Middle frontal gyrus (tissue), 1 donor: Measurements from ENCODE around the gene DHRS13.

ENCODE experiments used
- DNase-seq: peaks from one replicate; pipeline ENCODE4 v3.0.0-alpha.2; 2015; ENCODE audit warnings: low spot score; ENCODE audit errors: extremely low spot score

The DHRS13 gene, protein sequence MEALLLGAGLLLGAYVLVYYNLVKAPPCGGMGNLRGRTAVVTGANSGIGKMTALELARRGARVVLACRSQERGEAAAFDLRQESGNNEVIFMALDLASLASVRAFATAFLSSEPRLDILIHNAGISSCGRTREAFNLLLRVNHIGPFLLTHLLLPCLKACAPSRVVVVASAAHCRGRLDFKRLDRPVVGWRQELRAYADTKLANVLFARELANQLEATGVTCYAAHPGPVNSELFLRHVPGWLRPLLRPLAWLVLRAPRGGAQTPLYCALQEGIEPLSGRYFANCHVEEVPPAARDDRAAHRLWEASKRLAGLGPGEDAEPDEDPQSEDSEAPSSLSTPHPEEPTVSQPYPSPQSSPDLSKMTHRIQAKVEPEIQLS

DNA sequence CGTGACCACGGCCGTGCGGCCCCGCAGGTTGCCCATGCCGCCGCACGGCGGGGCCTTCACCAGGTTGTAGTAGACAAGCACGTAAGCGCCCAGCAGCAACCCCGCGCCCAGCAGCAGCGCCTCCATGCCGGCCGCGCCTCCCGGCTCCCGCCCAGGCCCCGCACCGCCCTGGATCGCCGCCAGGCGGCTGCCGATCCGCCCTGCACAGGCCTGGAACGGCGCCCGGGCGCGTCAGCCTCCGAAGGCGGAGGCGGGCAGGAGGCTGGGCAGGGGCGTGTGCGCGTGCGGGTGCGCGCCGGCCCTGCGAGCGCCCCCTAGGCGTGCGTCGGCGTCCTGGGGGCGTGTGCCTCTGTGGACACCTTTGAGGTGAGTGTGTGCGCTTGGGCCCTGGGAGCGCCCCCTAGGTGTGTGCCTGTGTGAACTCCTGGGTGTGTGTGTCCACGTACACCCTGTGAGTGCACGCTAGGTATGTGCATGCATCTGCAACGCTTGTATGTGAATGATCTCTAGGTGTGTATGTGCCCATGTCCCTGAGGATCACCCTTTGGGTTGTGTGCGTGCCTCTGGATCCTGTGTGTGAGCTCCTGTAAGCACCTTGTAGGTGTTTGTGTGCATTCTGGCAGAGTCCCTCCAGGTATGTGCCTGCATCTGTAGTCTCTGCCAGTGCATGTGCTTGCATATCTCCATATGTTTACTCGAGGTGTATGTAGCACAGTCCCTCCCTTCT lies at the start of gene DHRS13:
TSS of gene DHRS13 (minus strand) at position 261 of the 727 bp plus-strand sequence. CDS start at position 126, 135 bp downstream.
- DNase-seq: peak; percentile 69

DNA sequence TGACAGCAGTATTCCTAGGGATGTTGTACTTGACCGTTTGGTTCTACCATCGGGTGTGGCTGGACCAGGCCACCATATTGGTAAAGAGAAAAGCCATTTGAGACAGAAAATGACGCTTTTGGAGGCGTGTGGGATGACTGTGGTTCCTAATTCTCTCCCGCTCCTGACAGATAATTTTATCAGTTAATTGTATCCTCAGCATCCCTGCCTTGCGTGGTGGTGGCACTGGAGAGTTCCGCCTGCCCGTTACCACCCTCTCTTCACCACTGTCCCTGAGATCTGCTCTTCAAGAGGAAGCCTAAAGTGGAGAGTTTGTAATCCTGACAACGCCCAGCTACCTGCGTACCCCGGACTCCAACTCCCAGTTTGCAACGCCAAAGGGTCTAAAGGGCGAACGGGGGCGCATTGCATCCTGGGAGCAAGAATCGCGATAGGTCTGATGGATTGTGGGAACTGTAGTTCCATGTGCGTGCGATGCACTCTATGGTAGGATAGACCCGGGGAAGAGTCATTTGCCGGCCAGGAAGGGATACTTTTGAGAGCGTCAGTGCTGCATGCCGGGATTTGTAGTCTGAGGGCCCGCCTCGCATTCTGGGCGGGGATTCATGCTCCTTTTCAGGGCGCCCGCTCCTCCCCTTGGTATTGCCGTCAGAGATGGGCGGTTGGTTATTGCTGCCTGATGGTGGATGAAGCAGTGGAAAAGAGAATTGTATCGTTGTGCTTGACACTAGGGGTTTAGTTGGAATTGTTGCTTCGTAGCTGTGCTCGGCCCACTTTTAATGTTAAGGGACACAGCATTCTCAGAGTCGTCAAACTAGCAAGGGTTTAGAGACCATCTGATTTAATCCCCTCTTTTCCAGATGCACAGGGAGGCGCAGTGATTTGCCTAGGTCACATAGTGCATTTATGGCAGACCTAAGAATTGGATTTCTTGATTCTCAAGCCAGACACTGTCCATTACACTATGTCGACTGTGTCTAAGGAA lies 49.4 kb upstream of the DHRS13 start:
- peak; percentile 98 for DNase-seq

DNA sequence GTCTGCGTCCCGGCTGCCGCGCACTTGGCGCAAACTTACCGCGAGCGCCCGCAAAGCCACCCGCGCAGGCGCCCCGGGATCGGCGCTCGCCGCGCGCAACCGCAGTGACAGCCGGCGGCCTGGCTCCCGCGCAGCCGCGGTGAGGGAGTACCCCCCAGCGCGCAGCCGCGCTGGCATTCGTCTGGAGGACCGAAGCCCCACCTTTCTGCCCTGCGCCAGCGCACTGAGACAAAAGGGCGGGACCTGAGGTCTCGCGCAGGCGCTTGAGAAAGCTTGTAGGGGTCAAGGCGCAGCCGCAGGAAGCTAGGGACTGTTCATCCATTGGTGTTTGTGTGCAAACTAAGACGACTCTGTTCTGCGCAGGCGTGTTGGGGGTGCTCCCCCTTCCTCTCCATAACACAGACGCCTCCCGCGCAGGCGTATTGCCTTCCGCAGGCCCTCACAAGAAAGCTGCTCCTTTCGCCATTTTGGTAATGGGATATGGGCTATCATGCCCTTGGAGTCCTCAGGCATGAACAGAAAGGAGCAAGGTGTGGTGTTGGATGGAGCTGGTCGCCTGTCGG lies 48.6 kb upstream of the DHRS13 start, which contains the start of gene PHF12:
TSS of gene PHF12 (minus strand) at position 91 of the 563 bp plus-strand sequence. CDS start 558 bp downstream, outside the sequence.
- peak; percentile 99 for DNase-seq

DNA sequence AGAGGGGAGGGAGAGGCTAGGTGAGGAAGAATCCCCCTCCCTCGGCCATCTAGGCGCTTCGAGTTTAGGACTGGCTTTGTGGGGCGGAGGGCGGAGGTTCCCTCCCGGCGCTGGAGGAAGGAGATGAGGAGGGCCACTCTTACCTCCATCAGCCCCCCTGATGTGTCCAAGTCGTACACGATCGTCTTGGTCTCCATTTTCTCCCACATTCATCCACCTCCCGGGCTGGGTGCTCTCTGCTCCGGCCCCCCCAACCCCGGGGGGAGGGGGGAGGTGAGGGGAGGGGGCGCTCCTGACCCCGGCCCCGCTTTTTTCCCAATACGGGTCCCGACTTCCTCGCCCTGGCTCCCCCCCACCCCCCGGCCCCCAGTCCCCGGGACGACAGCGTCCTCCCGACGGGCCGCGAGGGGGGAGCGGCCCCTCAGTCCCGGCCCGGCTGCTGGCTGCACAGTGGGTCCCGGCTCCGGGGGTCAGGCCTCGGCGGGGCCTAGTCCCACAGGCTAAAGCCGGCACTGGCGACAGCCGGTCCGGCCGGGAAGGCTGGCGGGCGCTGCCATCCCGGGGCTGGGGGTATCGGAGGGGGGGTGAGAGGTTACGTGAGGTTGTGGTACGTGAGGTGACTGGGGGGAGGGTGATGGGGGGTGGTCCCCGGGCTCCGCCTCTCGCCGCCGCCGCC lies 48.0 kb upstream of the DHRS13 start:
- no peak for DNase-seq

DNA sequence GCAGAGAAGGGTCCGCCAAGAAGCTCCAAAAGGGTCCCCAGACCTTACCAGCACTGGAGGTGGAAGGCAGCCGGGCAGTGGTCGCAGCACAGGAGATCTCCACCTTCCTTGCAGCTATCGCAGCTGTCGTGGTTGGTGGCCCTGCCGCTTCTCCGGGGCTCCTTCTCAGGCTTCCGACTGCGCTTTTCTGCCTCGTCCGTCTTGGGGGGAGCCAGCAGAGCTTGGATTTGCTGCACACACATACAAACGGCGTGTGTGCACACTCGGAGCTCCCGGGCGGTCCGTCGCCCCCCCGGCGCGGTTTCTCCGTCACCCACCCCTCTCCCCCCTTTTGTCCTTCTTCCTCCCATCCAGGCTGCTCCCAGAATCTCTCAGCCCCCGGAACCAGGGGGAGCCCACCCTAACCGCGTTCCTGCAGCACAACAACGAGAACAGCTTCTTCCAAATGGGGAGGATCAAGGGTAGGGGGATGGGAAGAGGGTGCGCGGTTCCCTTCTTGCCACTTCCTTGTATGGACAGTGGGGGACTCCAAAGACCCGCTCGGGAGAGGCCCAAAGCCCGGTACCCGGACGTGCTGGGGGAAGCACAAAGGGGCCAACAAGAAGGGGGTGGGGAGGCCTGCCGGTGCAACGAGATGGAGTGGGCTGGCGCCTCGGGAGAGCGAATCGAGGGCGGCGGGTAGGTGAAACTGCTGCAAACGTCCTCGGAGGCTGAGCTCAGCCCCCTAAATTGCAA lies 47.3 kb upstream of the DHRS13 start:
- DNase-seq: no peak

DNA sequence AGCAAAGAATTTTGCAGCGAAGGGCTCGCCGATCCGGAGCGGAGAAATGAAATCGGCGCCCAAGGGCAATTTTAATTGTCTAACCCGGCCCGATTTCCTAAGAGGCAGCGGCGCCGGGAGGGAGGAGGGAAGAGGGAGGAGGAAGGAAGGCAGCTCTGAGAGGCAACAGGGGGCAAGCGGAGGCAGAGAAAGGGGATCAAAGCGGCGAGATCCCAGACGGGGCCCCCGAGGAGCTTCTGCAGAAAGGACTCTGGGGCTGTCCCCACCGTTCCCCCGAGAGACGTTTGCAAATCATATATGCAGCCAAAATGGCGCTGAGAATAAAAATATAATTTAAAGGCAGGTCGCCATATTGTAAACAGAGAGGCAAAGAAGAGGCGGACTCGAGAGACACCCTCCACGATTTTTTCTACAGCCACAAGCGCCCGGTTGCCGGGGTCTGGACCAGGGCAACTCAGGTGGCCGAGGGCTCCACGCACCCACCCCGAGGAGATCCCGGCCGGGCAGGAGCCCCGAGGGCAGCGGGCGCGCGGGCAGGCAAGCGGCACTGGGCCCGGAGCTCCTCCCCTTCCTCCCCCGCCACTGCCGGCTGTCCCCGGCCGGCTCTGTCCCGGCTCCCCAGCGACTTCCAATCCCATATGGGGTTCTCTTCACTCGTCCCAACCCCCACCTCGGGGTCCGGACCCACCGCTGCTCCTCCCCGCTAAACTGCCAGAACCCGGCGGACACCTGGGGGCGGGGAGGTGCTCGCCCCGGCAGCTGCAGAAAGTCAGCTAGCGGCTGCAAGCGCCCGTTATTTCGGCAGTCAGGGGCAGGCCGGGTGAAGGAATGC lies 46.5 kb upstream of the DHRS13 start:
- DNase-seq: no peak

DNA sequence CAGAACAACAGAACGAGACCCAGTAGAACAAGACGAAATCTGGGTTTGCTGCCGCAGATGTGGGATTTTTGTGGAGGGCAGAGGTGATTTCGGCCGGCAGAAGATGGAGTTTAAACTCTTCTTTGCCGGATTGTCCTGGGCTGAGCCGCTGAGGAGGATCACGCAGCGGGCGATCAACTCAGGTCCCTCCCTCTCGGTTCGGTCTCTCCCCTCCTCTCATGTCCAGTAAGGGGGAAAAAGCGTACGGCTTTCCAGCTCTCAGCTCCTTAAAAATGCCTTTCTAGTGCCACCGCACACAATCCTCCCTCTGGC lies 46.0 kb upstream of the DHRS13 start:
- DNase-seq: no peak

DNA sequence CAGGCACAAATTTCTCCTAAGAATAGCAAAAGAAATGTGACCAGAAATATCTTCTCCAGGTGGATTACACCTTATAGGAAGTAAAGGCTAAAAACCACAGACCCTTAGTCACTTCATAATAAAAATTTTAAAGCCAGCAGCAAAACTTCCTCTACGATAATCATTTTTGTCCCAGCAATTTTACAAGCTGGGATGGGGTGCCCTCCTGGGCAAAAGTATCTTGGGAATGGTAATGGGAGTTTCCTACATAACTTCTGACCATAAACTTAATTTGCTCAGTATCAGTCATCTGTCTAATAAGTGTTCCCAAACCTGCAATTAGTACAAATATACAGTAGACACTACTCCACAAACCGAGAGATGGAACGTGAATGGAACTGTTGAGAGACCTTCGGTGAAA lies 45.5 kb upstream of the DHRS13 start:
- no peak for DNase-seq

DNA sequence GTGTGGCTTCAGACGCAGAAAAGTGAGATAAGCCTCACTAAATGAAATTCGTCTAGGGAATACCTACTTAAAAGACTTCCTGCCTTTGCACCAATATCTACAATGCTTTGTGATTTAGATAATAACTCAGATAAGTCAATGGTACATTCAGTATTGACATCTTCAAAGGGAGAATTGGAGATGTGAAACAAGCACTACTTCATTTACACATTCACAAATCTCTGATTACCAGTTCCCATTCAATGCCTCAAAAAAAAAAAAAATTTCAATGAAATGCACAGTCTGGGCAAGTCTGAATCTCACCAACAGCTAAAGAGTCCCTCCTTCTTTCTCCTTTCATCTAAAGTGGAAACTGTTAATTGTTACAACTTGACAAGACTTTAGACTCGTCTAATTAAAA lies 44.8 kb upstream of the DHRS13 start:
- no peak for DNase-seq

DNA sequence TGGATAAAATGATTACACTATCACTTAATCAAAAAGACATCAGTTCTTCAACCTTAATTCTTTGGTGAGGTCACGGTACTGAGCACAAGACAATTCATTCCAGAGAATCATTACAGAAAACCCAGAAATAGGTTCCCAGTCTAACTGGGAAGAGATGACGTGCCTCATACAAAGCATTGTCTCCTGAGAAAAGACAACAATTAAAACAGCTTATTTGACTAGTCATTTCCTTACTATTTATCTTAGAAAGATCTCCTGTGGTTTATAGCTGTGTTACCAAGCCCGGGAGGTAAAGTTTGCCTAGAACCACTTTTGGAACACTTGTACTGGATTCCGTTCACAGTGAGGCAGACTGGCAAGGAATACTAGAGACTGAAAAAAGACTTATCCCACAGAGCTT lies 43.4 kb upstream of the DHRS13 start:
- DNase-seq: no peak

DNA sequence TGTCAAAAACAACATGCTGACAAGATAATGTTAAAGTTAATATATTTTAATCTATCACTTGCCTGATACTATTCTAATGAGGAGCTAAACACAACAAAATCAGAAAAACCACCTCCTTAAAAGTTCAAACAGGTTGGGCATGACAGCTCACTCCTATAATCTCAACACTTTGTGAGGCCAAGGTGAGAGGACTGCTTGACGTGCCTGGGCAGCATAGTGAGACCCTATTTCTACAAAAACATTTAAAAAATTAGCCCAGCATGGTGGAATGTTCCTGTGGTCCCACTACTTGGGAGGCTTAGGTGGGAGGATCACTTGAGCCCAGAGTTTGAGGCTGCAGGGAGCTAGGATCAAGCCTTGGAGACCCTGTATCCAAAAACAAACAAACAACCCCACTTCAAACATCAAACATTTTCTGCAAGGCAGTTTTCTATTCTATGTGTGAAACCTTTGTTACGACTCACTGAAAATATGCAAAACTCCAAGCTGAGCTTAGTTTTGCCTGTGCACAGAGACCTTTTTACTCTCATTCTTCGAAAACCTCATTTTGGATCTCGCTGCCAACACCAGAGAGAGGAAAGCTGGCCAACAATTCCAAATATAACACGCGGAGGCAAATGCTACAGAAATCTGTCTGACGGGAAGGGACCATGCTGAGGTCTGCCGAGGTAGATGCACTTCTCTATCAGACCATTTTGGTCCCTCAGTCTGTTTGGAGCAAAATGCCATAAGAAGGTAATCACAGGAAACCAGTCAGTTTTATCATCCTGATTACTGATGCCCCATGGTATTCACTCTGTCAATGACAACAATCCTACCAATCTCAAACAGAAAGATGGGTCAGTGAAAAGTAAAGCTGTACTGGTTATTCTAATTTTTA lies 42.2 kb upstream of the DHRS13 start:
- DNase-seq: peak; percentile 34

DNA sequence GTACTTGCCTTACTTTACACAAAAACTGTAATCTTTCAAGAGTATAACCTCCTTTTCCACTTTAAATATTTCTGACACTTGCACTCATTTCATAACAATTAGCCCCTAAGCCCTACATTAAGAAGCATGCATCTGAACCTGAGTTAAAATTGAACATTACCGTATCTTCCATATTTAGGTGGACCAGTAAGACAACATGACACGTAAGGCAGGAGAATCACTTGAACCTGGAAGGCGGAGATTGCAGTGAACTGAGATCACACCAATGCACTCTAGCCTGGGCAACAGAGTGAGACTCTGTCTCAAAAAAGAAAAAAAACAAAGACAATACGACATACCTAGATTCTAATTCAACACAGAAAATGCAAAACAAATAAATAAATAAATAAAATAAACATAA lies 41.5 kb upstream of the DHRS13 start:
- no peak for DNase-seq

DNA sequence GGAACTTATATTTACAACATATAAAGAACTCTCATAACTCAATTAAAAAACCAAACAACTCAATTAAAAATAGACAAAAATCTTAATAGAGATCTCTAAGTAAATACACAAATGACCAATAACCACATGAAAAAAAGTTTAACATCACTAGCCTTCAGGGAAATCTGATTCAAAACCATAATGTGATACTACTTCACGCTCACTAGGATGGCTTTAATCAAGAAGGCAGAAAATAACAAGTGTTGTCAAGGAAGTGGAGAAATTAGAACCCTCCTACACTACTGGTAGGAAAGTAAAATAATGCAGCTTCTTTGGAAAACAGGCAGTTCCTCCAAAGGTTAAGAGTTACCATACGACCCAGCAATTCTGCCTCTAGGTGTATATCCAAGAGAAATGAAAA lies 40.0 kb upstream of the DHRS13 start:
- no peak for DNase-seq

DNA sequence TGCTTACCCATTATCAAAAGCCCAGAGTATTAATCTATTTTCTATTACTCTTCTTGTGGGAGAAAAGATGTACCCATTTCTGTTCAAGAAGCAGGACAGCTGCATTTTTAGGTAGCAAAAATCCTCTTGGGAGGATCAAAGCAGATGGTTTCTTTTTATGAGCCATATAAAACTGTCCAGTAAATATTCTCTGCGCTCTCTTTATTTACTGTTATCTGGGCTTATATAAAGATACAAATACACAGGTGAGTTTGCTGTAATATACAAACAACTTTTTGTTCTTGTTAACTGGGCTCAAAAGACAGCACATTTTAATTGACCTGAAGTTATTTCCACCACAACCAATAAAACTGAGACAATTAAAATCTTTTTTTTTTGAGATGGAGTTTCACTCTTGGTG lies 38.4 kb upstream of the DHRS13 start:
- no peak for DNase-seq

DNA sequence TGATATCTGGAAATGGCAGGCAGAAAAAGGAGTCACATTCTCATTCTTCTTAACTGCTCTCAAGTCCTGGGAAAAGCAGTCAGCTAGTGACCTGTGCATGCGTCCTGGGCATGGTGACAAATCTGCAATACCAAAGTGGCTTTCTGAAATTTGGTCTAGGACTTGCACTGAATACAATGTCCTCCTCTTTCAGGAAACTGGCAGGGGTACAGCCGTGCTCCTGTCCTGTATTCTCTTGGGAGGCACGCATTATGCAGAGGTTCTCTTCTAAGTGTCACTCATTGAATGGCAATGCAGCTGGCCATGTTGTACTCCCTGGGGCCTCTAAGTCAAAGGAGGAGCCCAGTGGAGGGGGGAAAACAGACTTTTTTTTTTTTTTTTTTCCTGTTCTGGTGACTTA lies 37.8 kb upstream of the DHRS13 start:
- no peak for DNase-seq

DNA sequence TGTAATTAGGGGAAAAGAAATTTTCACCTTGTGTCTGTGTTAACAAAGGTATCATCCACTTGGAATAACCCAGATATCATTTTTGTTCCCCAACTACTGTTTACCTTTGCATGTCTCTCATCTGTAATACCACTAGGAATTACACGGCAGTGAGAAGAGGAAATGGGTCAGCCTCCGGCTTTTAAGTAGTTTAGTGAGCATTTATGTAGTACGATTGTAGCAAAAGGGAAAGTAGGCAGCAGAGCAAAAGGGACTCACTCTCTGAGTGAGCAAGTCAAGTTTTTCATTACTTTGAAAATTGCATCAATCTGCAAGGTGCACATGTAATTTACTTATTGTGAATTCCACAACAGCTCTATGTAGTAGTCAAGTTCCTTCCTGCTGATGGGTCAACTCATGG lies 37.3 kb upstream of the DHRS13 start:
- DNase-seq: no peak

DNA sequence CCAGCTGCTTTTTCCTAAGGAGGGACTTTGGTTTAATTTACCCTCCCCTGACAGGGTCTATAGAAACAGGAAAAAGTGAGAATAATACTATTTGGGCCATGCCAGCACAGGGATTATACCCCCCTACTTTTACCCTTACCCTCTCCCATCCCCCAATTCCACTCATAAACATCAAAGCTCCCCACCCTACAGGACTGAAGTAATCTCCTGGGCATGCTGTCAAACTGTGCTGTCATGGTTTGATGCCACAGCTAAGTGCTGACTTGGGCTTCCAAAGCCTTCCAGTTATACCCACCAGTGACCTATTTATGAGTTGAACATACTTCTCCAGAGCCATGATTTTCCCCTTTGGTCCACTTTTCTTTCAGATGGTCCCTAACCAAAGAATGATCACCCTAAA lies 35.7 kb upstream of the DHRS13 start:
- DNase-seq: no peak

DNA sequence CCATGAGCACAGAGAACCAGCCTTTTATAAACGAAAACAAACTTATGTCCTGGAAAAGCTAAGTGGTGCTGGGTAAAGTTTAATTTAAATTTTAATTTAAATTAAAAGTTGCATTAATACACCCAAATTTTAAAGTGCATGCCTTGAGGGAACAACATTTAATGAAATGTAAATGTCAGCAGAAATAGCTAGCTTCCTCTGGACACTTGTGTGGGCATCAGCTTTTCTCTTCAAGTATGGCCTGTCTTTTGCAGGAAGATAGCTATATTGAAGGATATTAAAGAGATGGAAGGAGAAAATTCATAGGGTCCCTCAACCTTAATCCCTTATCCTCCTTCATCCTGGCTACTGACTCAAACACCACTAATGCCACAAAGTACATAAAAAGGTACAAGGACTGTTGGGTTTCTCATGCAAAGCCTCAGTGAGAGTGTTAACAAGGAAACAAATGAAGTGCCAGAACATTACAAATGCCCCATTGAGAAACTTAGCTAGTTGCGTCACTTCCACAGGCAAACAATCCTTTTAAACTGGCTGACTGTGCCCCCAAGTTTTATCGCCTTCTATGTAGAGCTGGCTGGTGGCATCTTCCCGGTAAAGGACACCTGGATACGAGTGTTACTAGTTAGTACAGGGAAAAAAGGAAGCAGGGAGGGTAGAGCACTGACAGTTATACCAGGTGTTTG lies 34.3 kb upstream of the DHRS13 start:
- peak; percentile 69 for DNase-seq
